Nucleus accumbens (tissue), 56 donors: ENCODE measurements around the gene RDX.
A peak's percentile ranks its signal among the peaks of the same experiment; 100 is the strongest.

ENCODE experiments used
- DNase-seq, 56 donors: peaks; one replicate each; lab custom pipeline; 2025; lab: John Stamatoyannopoulos, UW

RDX gene

GRCh38 chr11:110176366-110177085, 119.9 kb downstream of the RDX start:
- no peak for DNase-seq

GRCh38 chr11:110174645-110175310, 121.6 kb downstream of the RDX start:
- no peak for DNase-seq

- DNase-seq: peak in 40 of 56 donors; percentile 9 to 79 (median 32)
These were observed 122.4 kb downstream of the RDX start for GRCh38 chr11:110173811-110174644.

GRCh38 chr11:110172468-110173065, 123.8 kb downstream of the RDX start:
- DNase-seq: peak in 1 of 56 donors; percentile 19

GRCh38 chr11:110169738-110170137, 126.7 kb downstream of the RDX start:
- no peak for DNase-seq

GRCh38 chr11:110168033-110168803, 128.2 kb downstream of the RDX start:
- DNase-seq: no peak

- DNase-seq: no peak
These were observed 131.1 kb downstream of the RDX start for GRCh38 chr11:110165039-110165925.

- no peak for DNase-seq
These were observed 134.2 kb downstream of the RDX start for GRCh38 chr11:110162216-110162615.

- no peak for DNase-seq
These were observed 135.4 kb downstream of the RDX start for GRCh38 chr11:110161061-110161460.

GRCh38 chr11:110160437-110160836, 136.0 kb downstream of the RDX start:
- DNase-seq: no peak

GRCh38 chr11:110160016-110160415, 136.4 kb downstream of the RDX start:
- no peak for DNase-seq

- no peak for DNase-seq
These were observed 136.9 kb downstream of the RDX start for GRCh38 chr11:110159476-110159875.

GRCh38 chr11:110158317-110159200, 137.9 kb downstream of the RDX start:
- no peak for DNase-seq

GRCh38 chr11:110156503-110156902, 139.9 kb downstream of the RDX start:
- DNase-seq: no peak

GRCh38 chr11:110153474-110153873, 142.9 kb downstream of the RDX start:
- DNase-seq: no peak

GRCh38 chr11:110152199-110152598, 144.2 kb downstream of the RDX start:
- DNase-seq: no peak

- no peak for DNase-seq
These were observed 147.4 kb downstream of the RDX start for GRCh38 chr11:110148775-110149744.
